H1 (cell line): ENCODE results near the gene EMX2. TPM values are rescaled to one million over a fixed set of nuclear protein-coding genes. Genes with fewer than 3 reads are reported as not detected.

Experiments
- CTCF ChIA-PET: fragments of 300-600 bp; sonication (Branson Sonifier 250); formaldehyde crosslinking; loops from one replicate; lab custom pipeline; 2021; ENCODE audit not compliant: partially characterized antibody; lab: Charles Lee
- POLR2A ChIA-PET: fragments of 300-600 bp; sonication (Branson Sonifier 250); formaldehyde crosslinking; loops from one replicate; lab custom pipeline; 2021; ENCODE audit warnings: inconsistent platforms; ENCODE audit not compliant: partially characterized antibody; lab: Charles Lee
- DNase-seq, 2 experiments: peaks; one replicate each; pipeline versions ENCODE4 v3.0.0 to v3.0.0-alpha.2; 2010 to 2022; ENCODE audit warnings: low spot score in 2 of 2, low read depth in 1 of 2, mixed read lengths in 1 of 2
- FAIRE-seq: peaks from 2 replicates; lab custom pipeline; 2011; peaks lifted over from hg19 to GRCh38; lab: Jason Lieb, UNC
- H2AFZ ChIP-seq: 2 replicates; pipeline ENCODE4 v1.8.1; 2012; ENCODE audit warnings: low read length, inconsistent platforms
- H2AK5ac ChIP-seq: 2 replicates; pipeline ENCODE4 v1.6.1; 2013; ENCODE audit warnings: low read depth, low read length
- H2BK120ac ChIP-seq: replicated peaks from 2 replicates; pipeline ENCODE3; 2013; ENCODE audit warnings: low read depth, low read length, inconsistent platforms
- H2BK12ac ChIP-seq: 2 replicates; pipeline ENCODE4 v1.6.1; 2013; ENCODE audit warnings: low read depth, low read length
- H2BK15ac ChIP-seq: 2 replicates; pipeline ENCODE4 v1.6.1; 2013; ENCODE audit warnings: low read length
- H2BK20ac ChIP-seq: 2 replicates; pipeline ENCODE4 v1.6.1; 2013; ENCODE audit warnings: low read length
- H2BK5ac ChIP-seq: 2 replicates; pipeline ENCODE4 v1.6.1; 2013; ENCODE audit warnings: low read depth, low read length
- H3K14ac ChIP-seq: 2 replicates; pipeline ENCODE4 v1.6.1; 2013; ENCODE audit warnings: inconsistent platforms; ENCODE audit not compliant: insufficient read length
- H3K18ac ChIP-seq: 2 replicates; pipeline ENCODE4 v1.6.1; 2013; ENCODE audit warnings: low read length; ENCODE audit errors: extremely low read depth
- H3K23ac ChIP-seq: 2 replicates; pipeline ENCODE4 v1.6.1; 2013; ENCODE audit warnings: inconsistent platforms; ENCODE audit not compliant: insufficient read length
- H3K23me2 ChIP-seq: 2 replicates; pipeline ENCODE4 v1.6.1; 2013; ENCODE audit warnings: low read depth, low read length
- H3K27ac ChIP-seq: 2 replicates; pipeline ENCODE4 v1.6.1; 2011; ENCODE audit warnings: low read depth, low read length, inconsistent platforms
- H3K27me3 ChIP-seq, 4 experiments: replicated peaks in 1 of 4; 1 replicate in 1 of 4; 2 replicates in 3 of 4; pipeline versions ENCODE4 v1.6.1 to v1.8.1; 2011 to 2013; ENCODE audit warnings: low read length in 3 of 4, mild to moderate bottlenecking in 3 of 4, inconsistent platforms in 2 of 4, mixed read lengths in 2 of 4, moderate library complexity in 1 of 4; ENCODE audit not compliant: control insufficient read depth in 3 of 4, insufficient read depth in 3 of 4; ENCODE audit errors: extremely low read depth in 1 of 4
- H3K36me3 ChIP-seq, 4 experiments: 2 replicates each; pipeline versions ENCODE4 v1.6.1 to v1.8.1; 2011 to 2013; ENCODE audit warnings: mild to moderate bottlenecking in 4 of 4, low read length in 3 of 4, moderate library complexity in 2 of 4, control low read depth in 1 of 4, inconsistent platforms in 1 of 4; ENCODE audit not compliant: insufficient read depth in 4 of 4, control insufficient read depth in 2 of 4
- H3K4ac ChIP-seq: replicated peaks from 2 replicates; pipeline ENCODE3; 2013; ENCODE audit warnings: low read length, low read depth, mixed read lengths, inconsistent platforms; ENCODE audit not compliant: insufficient read length
- H3K4me1 ChIP-seq, 4 experiments: replicated peaks in 1 of 4; 1 replicate in 1 of 4; 2 replicates in 3 of 4; pipeline versions ENCODE4 v1.6.1 to v1.8.1; 2011 to 2013; ENCODE audit warnings: low read length in 3 of 4, inconsistent platforms in 2 of 4, mixed read lengths in 1 of 4; ENCODE audit not compliant: insufficient read depth in 4 of 4, control insufficient read depth in 3 of 4
- H3K4me2 ChIP-seq, 2 experiments: 2 replicates each; pipeline versions ENCODE4 v1.6.1 to v1.8.1; 2011 to 2013; ENCODE audit warnings: low read depth in 2 of 2, low read length in 2 of 2, control low read depth in 1 of 2, inconsistent platforms in 1 of 2, mild to moderate bottlenecking in 1 of 2; ENCODE audit not compliant: insufficient read depth in 1 of 2
- H3K4me3 ChIP-seq, 4 experiments: fragments of 200-600, 300-600 bp in 1 of 4; sonication (generic), shearing (Covaris generic), sonication (Bioruptor Twin) in 1 of 4; 2 replicates each; pipeline versions ENCODE4 v1.5.1 to v1.8.1; 2011 to 2016; ENCODE audit warnings: low read length in 4 of 4, low read depth in 3 of 4, control low read depth in 2 of 4, inconsistent platforms in 2 of 4, mild to moderate bottlenecking in 2 of 4, mixed read lengths in 1 of 4, moderate library complexity in 1 of 4; ENCODE audit not compliant: insufficient read depth in 2 of 4; ENCODE audit errors: extremely low read depth in 1 of 4
- H3K56ac ChIP-seq: replicated peaks from 2 replicates; pipeline ENCODE3; 2013; ENCODE audit warnings: low read depth, mild to moderate bottlenecking, mixed read lengths, low read length, inconsistent platforms; ENCODE audit not compliant: insufficient read length
- H3K79me1 ChIP-seq: 2 replicates; pipeline ENCODE4 v1.6.1; 2013; ENCODE audit warnings: low read depth, low read length, control low read depth
- H3K79me2 ChIP-seq, 2 experiments: 2 replicates each; pipeline versions ENCODE4 v1.6.1 to v1.8.1; 2012 to 2013; ENCODE audit warnings: low read length in 2 of 2, mild to moderate bottlenecking in 2 of 2, inconsistent platforms in 1 of 2; ENCODE audit not compliant: insufficient read depth in 2 of 2, control insufficient read depth in 1 of 2
- H3K9ac ChIP-seq, 4 experiments: replicated peaks in 1 of 4; 1 replicate in 1 of 4; 2 replicates in 3 of 4; pipeline versions ENCODE4 v1.6.1 to v1.8.1; 2011 to 2013; ENCODE audit warnings: low read depth in 3 of 4, low read length in 3 of 4, control low read depth in 2 of 4, mild to moderate bottlenecking in 2 of 4, moderate library complexity in 2 of 4, inconsistent platforms in 1 of 4; ENCODE audit errors: extremely low read depth in 1 of 4
- H3K9me3 ChIP-seq, 2 experiments: 2 replicates each; pipeline versions ENCODE4 v1.6.1 to v1.8.1; 2012 to 2013; ENCODE audit warnings: mild to moderate bottlenecking in 2 of 2, moderate library complexity in 2 of 2, control low read depth in 1 of 2, inconsistent platforms in 1 of 2, low read depth in 1 of 2, low read length in 1 of 2, mixed read lengths in 1 of 2; ENCODE audit not compliant: insufficient read depth in 2 of 2
- H4K20me1 ChIP-seq, 2 experiments: replicated peaks in 1 of 2; 2 replicates each; pipeline versions ENCODE3 to v1.8.1; 2011 to 2013; ENCODE audit warnings: inconsistent platforms in 2 of 2, low read length in 2 of 2, mild to moderate bottlenecking in 1 of 2; ENCODE audit not compliant: insufficient read depth in 2 of 2, control insufficient read depth in 1 of 2
- H4K5ac ChIP-seq: 2 replicates; pipeline ENCODE4 v1.6.1; 2013; ENCODE audit warnings: low read length, low read depth, mixed read lengths, inconsistent platforms; ENCODE audit not compliant: insufficient read length
- H4K8ac ChIP-seq: 2 replicates; pipeline ENCODE4 v1.8.0; 2013; ENCODE audit warnings: mild to moderate bottlenecking, moderate library complexity, low read length, inconsistent platforms; ENCODE audit not compliant: insufficient read depth; ENCODE audit errors: extremely low read depth
- H4K91ac ChIP-seq: replicated peaks from 2 replicates; pipeline ENCODE3; 2013; ENCODE audit warnings: low read length, mixed read lengths, inconsistent platforms; ENCODE audit not compliant: insufficient read length
- CHD1 ChIP-seq: IDR thresholded peaks from 2 replicates; pipeline ENCODE4 v1.6.1; 2012; ENCODE audit warnings: low read depth, low read length, improper control_type of control experiment
- CTCF ChIP-seq, 3 experiments: IDR thresholded peaks; 1 replicate in 2 of 3; 2 replicates in 1 of 3; pipeline versions ENCODE4 v1.5.1 to v1.6.1; 2011; ENCODE audit warnings: low read length in 3 of 3, mild to moderate bottlenecking in 3 of 3, inconsistent platforms in 2 of 3, low read depth in 1 of 3, moderate library complexity in 1 of 3; ENCODE audit not compliant: insufficient read depth in 1 of 3; ENCODE audit errors: control extremely low read depth in 1 of 3
- EGR1 ChIP-seq: IDR thresholded peaks from 2 replicates; pipeline ENCODE4 v1.6.1; 2011; ENCODE audit warnings: low read depth, low read length, borderline replicate concordance
- EZH2 ChIP-seq: fragments of 200-600 bp; sonication (generic); IDR thresholded peaks from 2 replicates; pipeline ENCODE4 v1.7.1; 2012; ENCODE audit warnings: low read depth, mild to moderate bottlenecking, moderate library complexity, low read length, inconsistent platforms; ENCODE audit not compliant: severe bottlenecking
- GABPA ChIP-seq: IDR thresholded peaks from 2 replicates; pipeline ENCODE4 v1.6.1; 2011; ENCODE audit warnings: mild to moderate bottlenecking, low read length, moderate library complexity, borderline replicate concordance; ENCODE audit not compliant: insufficient read depth
- GTF2F1 ChIP-seq: IDR thresholded peaks from 2 replicates; pipeline ENCODE4 v1.6.1; 2012; ENCODE audit warnings: low read depth, low read length, improper control_type of control experiment, borderline replicate concordance
- JUN ChIP-seq: IDR thresholded peaks from 2 replicates; pipeline ENCODE4 v1.6.1; 2011; ENCODE audit warnings: low read depth, mild to moderate bottlenecking, improper control_type of control experiment, low read length
- NANOG ChIP-seq: IDR thresholded peaks from 2 replicates; pipeline ENCODE4 v1.6.1; 2011; ENCODE audit warnings: low read length, low read depth, mild to moderate bottlenecking, inconsistent platforms; ENCODE audit not compliant: insufficient read depth, poor library complexity, severe bottlenecking
- SRF ChIP-seq: IDR thresholded peaks from 2 replicates; pipeline ENCODE4 v1.6.1; 2011; ENCODE audit warnings: mild to moderate bottlenecking, low read depth, low read length, moderate library complexity
- SUZ12 ChIP-seq: fragments of 200-600 bp; sonication (generic); IDR thresholded peaks from 2 replicates; pipeline ENCODE4 v1.6.1; 2012; ENCODE audit warnings: mild to moderate bottlenecking, inconsistent platforms, low read length, moderate library complexity, mixed read lengths
- WGBS, 2 experiments: shearing (Covaris generic) in 1 of 2; methylation state at CpG; one replicate each; pipeline versions ENCODE4 v1.1.6 to v1.1.7; 2013 to 2015; ENCODE audit warnings: low lambda C conversion rate in 2 of 2, mixed read lengths in 2 of 2, inconsistent platforms in 1 of 2, low coverage in 1 of 2, missing lambda C conversion rate in 1 of 2; ENCODE audit not compliant: insufficient replicate concordance in 2 of 2, insufficient coverage in 1 of 2, insufficient read length in 1 of 2; ENCODE audit errors: extremely low coverage in 1 of 2, missing lambda C conversion rate in 1 of 2; 5-methylcytosine and 5-hydroxymethylcytosine counted together
- polyA plus RNA-seq, 7 experiments: library from polyadenylated mRNA; depleted of rRNA in 3 of 7; stranded (reverse) in 5 of 7; unstranded in 2 of 7; fragments of >200 nt in 5 of 7; fragments of 200-250 nt in 2 of 7; gene quantifications; 1 replicate in 5 of 7; 2 replicates in 1 of 7; 4 replicates in 1 of 7; pipeline versions ENCODE4 v1.2.1 to v1.2.3, GENCODE V29; 2011 to 2013; ENCODE audit warnings: missing spikeins in 2 of 7, mixed read lengths in 2 of 7
- total RNA-seq: library from RNA; stranded (reverse); fragmentation: NEBNext Ultra II Directional; extraction: Animal tissue kit (Norgen Biotek cat#: 25700); gene quantifications from 2 replicates; pipeline ENCODE4 v1.2.1, GENCODE V29; 2021

The EMX2 gene
- total and polyA plus RNA-seq, 2 of the 8 experiments (the other 6 are each of a cell fraction or from before 2014, with no cell fraction given): not detected

DNA sequence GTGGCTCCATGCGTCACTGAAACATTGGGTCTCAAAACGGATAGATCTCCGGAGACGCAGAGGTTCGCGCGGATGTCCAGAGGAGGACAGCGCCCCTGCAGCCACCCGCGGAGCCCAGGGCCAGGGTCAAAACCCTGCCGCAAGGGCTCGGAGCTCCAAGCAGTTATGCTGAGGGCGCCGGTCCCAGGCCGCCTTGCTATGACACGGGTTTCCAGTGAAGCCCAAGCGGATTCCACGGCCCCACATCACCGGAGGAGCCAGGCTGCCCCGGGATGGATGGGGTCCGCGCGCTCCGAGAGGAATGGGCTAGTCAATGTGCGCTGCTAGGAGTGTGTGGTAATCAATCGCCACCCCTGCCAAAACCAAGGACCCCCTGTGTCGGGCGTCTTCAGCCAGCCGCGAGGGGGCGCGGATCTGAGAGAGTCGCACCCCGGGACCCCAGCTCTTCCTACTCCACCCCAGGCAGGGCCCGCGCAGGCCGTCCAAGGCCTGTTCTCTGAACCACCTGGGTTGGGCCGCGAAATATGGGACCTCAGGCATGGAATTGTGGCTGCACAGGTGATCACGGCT lies 5.6 kb upstream of the EMX2 start:
- Histone ChIP-seq H3K14ac (no peak overlapping the region), H3K27ac (no peak overlapping the region), H3K9me3 (no peaks in the 10 kb centered on the region), H3K56ac (no peak overlapping the region), H2AFZ (no peak overlapping the region), H2BK120ac (no peak overlapping the region), H3K4me1 (peaks cover 0 to 40% (median 17%) of the 10 kb centered on the region in 4 experiments; a peak in 6 of 7 replicates), H2BK15ac (no peak overlapping the region), H3K23ac (no peak overlapping the region), H4K8ac (no peak overlapping the region; the same call in 1 of the 2 replicates), H3K4me2 (peak overlapping the region; percentile 49 to 76), H3K4ac (no peak overlapping the region), H3K79me2 (no peaks in the 10 kb centered on the region), H2BK12ac (no peak overlapping the region), H2BK20ac (no peak overlapping the region), H4K20me1 (peaks cover 41 to 50% of the 10 kb centered on the region in 2 experiments), H2BK5ac (no peak overlapping the region), H3K79me1 (no peaks in the 10 kb centered on the region), H2AK5ac (no peak overlapping the region), H3K9ac (no peak overlapping the region), H3K4me3 (peak overlapping the region in 1 of 4 experiments; percentile 50; a peak in 2 of 8 replicates), H3K36me3 (peaks cover 0 to 14% (median 0%) of the 10 kb centered on the region in 4 experiments; a peak in 1 of 8 replicates), H3K23me2 (peaks cover 2% of the 10 kb centered on the region; the same call in 1 of the 2 replicates), H3K18ac (no peak overlapping the region), H4K91ac (no peak overlapping the region), H4K5ac (no peak overlapping the region), H3K27me3 (peaks cover 97 to 100% (median 99%) of the 10 kb centered on the region in 4 experiments)
- DNase-seq (peak in 1 of 2 experiments; percentile 77), FAIRE-seq (no peak)
- WGBS, 2 experiments: 5% methylated on average over 39 of the region's 40 CpGs; no CpG with 5 or more reads in 1 of the 2 experiments
- ChIA-PET CTCF (interaction anchor here (0.7 to 7.6 kb wide), 40 partner anchors 10 to 887 kb away, joined by 3 to 84 read pairs (median 4); no protein-coding TSS in a partner anchor), POLR2A (no interaction called here)
- TF ChIP-seq NANOG: no peak
- no peak for TF ChIP-seq GTF2F1
- TF ChIP-seq EGR1: no peak
- TF ChIP-seq SRF: no peak
- peak; percentile 58 for TF ChIP-seq EZH2
- no peak for TF ChIP-seq GABPA
- TF ChIP-seq CTCF (IDR thresholded peaks at IDR 0.05; ENCODE audit: control extremely low read depth in 1 of 3, insufficient read depth in 1 of 3, low read depth in 1 of 3, low read length in 3 of 3): peak; percentile 20 to 44 (median 36); a peak in 3 of 4 replicates
- TF ChIP-seq JUN: no peak
- TF ChIP-seq SUZ12: peak; percentile 94
- TF ChIP-seq CHD1: no peak
